Muscle layer of colon (tissue), 2 donors: Measurements from ENCODE around the gene DPM3.
"Not testable (repeated sequence)": the region's sequence is repeated elsewhere in the genome, so short reads cannot be mapped to it uniquely, and the experiment has no call there.

Experiments used
- H3K27ac ChIP-seq: one replicate; pipeline ENCODE4 v1.7.0; 2013; ENCODE audit warnings: low read depth, mild to moderate bottlenecking, low read length, moderate library complexity
- H3K27me3 ChIP-seq, 2 donors: one replicate each; pipeline ENCODE4 v1.7.0; 2013; ENCODE audit warnings: low read length in 2 of 2, mild to moderate bottlenecking in 2 of 2; ENCODE audit not compliant: insufficient read depth in 2 of 2, control insufficient read depth in 1 of 2
- H3K36me3 ChIP-seq: one replicate; pipeline ENCODE4 v1.7.0; 2013; ENCODE audit warnings: mild to moderate bottlenecking, low read length; ENCODE audit not compliant: insufficient read depth
- H3K4me1 ChIP-seq: one replicate; pipeline ENCODE4 v1.7.0; 2013; ENCODE audit warnings: mild to moderate bottlenecking, low read length; ENCODE audit not compliant: insufficient read depth
- H3K4me3 ChIP-seq, 2 donors: one replicate each; pipeline ENCODE4 v1.7.0; 2013; ENCODE audit warnings: low read length in 2 of 2, low read depth in 1 of 2, mild to moderate bottlenecking in 1 of 2, moderate library complexity in 1 of 2
- H3K9ac ChIP-seq: one replicate; pipeline ENCODE4 v1.7.0; 2013; ENCODE audit warnings: low read length
- H3K9me3 ChIP-seq: one replicate; pipeline ENCODE4 v1.7.0; 2013; ENCODE audit warnings: mild to moderate bottlenecking, low read length
- donor health status: abdominal sarcoma.
- donor health status: Adenocarcinoma of cecum.

The DPM3 gene

DNA sequence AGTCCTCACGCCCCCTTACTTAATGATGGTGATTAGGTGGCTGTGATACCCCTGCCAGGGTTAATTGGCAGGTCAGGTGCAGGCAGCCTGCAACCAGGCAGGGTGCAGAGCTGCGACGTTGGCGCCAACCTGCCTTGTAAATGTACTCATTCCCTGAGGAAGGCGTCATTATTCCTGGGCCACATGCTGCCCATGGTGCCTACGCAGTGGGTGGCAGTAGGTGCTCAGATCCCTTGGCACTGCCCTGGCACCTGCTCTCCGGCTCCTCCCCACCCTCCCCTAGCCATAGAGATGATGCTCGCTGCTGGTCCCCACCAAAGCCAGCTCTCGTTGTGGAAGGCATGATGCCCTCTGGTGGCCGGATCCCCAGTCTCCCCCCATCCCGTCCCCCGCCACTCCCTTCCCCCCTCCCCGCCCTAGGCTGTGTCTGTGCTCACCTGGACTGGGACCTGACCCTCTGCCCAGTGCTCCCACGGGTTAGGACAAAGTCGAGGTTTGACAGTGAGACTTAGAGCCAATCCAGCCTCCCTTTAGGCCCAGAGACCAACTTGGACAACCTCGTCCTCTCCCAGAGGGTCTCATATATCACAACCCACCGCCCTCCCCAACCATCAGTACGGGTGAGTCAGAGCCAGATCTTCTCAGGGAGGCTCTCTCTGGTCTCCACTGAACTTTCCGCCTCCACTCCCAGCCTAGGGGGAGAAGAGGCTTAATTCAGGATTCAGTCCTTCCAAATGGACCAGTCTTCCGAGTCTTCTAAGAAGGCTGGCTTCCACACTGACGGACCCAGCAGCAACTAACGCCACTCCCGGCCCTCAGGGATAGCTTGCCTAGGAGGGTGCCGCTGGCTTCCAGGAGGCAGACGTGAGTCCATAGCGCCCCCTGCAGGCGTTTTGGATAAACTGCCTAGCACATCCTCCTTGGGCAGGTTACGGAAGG is 27.1 kb upstream of the DPM3 start:
- H3K4me1 ChIP-seq: peaks cover 19% of the 10 kb centered on the region
- H3K27ac ChIP-seq: no peak overlapping the region
- H3K36me3 ChIP-seq: peaks cover 22% of the 10 kb centered on the region
- no peaks in the 10 kb centered on the region for H3K27me3 ChIP-seq
- no peaks in the 10 kb centered on the region for H3K9me3 ChIP-seq
- H3K9ac ChIP-seq: no peak overlapping the region
- peak overlapping the region in 1 of 2 donors; percentile 43 for H3K4me3 ChIP-seq

GRCh38 chr1:155166471-155167165 is 26.3 kb upstream of the DPM3 start:
- H3K4me3 ChIP-seq: no peak overlapping the region
- no peak overlapping the region for H3K27ac ChIP-seq
- H3K9ac ChIP-seq: no peak overlapping the region

GRCh38 chr1:155166051-155166470 is 25.7 kb upstream of the DPM3 start:
- Histone ChIP-seq H3K4me3 (no peak overlapping the region), H3K36me3 (peaks cover 22% of the 10 kb centered on the region), H3K4me1 (peaks cover 13% of the 10 kb centered on the region), H3K27ac (no peak overlapping the region), H3K27me3 (no peaks in the 10 kb centered on the region), H3K9me3 (no peaks in the 10 kb centered on the region), H3K9ac (no peak overlapping the region)

More at GRCh38 chr1:155166471-155167165, 26.3 kb upstream of the DPM3 start:
- no peaks in the 10 kb centered on the region for H3K27me3 ChIP-seq
- H3K36me3 ChIP-seq: peaks cover 22% of the 10 kb centered on the region
- H3K4me1 ChIP-seq: peaks cover 13% of the 10 kb centered on the region
- H3K9me3 ChIP-seq: no peaks in the 10 kb centered on the region

- not testable (repeated sequence) for H3K27ac ChIP-seq, H3K9ac ChIP-seq, H3K27me3 ChIP-seq, H3K9me3 ChIP-seq, H3K4me3 ChIP-seq
- H3K4me1 ChIP-seq: peaks cover 13% of the 10 kb centered on the region
- H3K36me3 ChIP-seq: peaks cover 14% of the 10 kb centered on the region
Measured at GRCh38 chr1:155164625-155165024, 24.3 kb upstream of the DPM3 start.

GRCh38 chr1:155163785-155164184 is 23.5 kb upstream of the DPM3 start:
- not testable (repeated sequence) for H3K27me3 ChIP-seq, H3K36me3 ChIP-seq, H3K4me3 ChIP-seq, H3K9me3 ChIP-seq, H3K27ac ChIP-seq, H3K9ac ChIP-seq
- peaks cover 13% of the 10 kb centered on the region for H3K4me1 ChIP-seq

DNA sequence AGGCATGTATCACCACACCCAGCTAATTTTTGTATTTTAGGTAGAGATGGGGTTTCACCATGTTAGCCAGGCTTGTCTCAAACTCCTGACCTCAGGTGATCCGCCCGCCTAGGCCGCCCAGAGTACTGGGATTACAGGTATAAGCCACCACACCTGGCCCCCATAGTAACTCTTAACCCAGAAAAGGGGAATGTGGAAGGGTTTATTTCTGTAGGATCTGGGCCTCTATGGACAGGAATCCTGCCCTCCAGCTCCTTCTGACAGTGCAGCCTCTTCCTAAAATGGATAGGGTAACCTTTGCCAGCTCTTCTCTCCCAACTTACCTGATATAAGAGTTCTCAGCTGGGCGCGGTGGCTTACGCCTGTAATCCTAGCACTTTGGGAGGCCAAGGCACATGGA is 22.3 kb upstream of the DPM3 start:
- H3K4me3 ChIP-seq, H3K4me1 ChIP-seq, H3K27me3 ChIP-seq, H3K27ac ChIP-seq, H3K9me3 ChIP-seq, H3K9ac ChIP-seq, H3K36me3 ChIP-seq: not testable (repeated sequence)

DNA sequence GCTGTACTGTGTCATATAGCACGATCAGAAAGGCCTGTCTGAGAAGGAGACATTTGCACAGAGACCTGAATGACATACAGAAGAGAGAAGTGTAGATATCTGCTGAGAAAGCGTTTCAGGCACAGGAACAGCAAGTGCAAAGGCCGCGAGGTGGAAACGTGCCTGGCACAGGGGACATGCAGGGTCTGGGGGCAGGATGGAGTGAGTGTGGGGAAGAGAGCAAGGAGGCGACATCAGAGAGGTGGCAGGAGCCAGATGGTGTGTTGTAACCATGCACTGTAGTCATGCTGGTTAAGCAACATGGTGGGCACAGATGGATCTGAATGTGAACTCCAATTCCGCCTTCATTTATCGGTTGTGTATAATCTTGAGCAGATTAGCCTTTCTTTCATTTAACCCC is 19.8 kb upstream of the DPM3 start:
- no peak overlapping the region for H3K4me3 ChIP-seq
- H3K36me3 ChIP-seq: no peaks in the 10 kb centered on the region
- no peak overlapping the region for H3K27ac ChIP-seq
- no peak overlapping the region for H3K9ac ChIP-seq
- no peaks in the 10 kb centered on the region for H3K27me3 ChIP-seq
- H3K9me3 ChIP-seq: no peaks in the 10 kb centered on the region
- H3K4me1 ChIP-seq: no peaks in the 10 kb centered on the region

- Histone ChIP-seq H3K9ac (no peak overlapping the region), H3K27ac (no peak overlapping the region), H3K4me3 (no peak overlapping the region), H3K27me3 (no peaks in the 10 kb centered on the region), H3K4me1 (no peaks in the 10 kb centered on the region), H3K9me3 (no peaks in the 10 kb centered on the region), H3K36me3 (no peaks in the 10 kb centered on the region)
Measured at GRCh38 chr1:155158991-155159390, 18.7 kb upstream of the DPM3 start.

DNA sequence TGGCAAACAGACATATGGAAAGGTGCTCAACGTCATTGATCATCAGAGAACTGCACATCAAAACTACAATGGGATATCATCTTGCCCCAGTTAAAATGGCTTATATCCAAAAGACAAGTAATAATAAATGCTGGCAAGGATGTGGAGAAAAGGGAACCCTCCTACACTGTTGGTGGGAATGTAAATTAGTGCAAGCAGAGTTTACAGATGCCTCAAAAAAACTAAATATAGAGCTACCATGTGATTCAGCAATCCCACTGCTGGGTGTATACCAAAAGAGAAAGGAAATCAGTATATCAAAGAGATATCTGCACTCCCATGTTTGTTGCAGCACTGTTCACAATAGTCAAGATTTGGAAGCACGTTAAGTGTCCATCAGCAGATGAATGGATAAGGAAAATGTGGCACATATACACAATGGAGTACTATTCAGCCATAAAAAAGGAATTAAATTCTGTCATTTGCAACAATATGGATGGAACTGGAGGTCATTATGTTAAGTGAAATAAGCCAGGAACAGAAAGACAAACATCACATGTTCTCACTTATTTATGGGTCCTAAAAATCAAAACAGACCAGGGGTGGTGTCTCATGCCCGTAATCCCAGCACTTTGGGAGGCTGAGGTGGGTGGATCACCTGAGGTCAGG is 15.8 kb upstream of the DPM3 start:
- H3K27ac ChIP-seq, H3K4me3 ChIP-seq, H3K36me3 ChIP-seq, H3K27me3 ChIP-seq, H3K9me3 ChIP-seq, H3K9ac ChIP-seq, H3K4me1 ChIP-seq: not testable (repeated sequence)

DNA sequence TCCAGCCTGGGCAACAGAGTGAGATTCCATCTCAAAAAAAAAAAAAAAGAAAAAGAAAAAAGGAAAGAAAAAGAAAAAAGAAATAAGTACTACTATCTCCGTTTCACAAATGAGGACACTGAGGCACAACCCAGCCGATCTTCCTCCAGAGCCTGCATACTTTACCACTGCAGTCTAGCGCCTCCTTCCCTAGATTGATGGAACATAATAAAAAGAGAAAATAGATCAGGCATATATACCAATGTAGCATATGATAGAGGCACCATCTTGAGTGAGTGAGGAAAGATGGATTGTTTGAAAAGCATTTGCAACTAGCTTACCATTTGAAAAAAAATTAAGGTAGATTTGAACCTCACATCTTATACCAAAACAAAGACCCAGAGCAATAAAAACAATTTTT is 5.2 kb upstream of the DPM3 start:
- no peaks in the 10 kb centered on the region for H3K36me3 ChIP-seq
- H3K4me3 ChIP-seq: no peak overlapping the region
- no peak overlapping the region for H3K27ac ChIP-seq
- H3K4me1 ChIP-seq: peaks cover 3% of the 10 kb centered on the region
- H3K9ac ChIP-seq: no peak overlapping the region
- no peaks in the 10 kb centered on the region for H3K9me3 ChIP-seq
- H3K27me3 ChIP-seq: no peaks in the 10 kb centered on the region

GRCh38 chr1:155141749-155142148 is 1.4 kb upstream of the DPM3 start:
- Histone ChIP-seq H3K9me3 (no peaks in the 10 kb centered on the region), H3K4me1 (peaks cover 15% of the 10 kb centered on the region), H3K27ac (no peak overlapping the region)

More at GRCh38 chr1:155141749-155142148, 1.4 kb upstream of the DPM3 start:
- Histone ChIP-seq H3K36me3 (no peaks in the 10 kb centered on the region), H3K4me3 (no peak overlapping the region), H3K27me3 (no peaks in the 10 kb centered on the region), H3K9ac (no peak overlapping the region)
